ENCODE measurements around the gene LGALS3.

GRCh38 chr14:55103971-55104954 lies 24.8 kb upstream of the LGALS3 start:
- TF ChIP-seq TAF1 (conservative IDR thresholded peaks at IDR 0.05) (no peak), CTCF (IDR thresholded peaks at IDR 0.05; ENCODE audit: low read depth, low read length, missing input control) (no peak), EGR1 (IDR thresholded peaks at IDR 0.05; ENCODE audit: low read depth in 2 of 2) (no peak), RAD21 (IDR thresholded peaks at IDR 0.05) (no peak), ATF3 (IDR thresholded peaks at IDR 0.05) (no peak), RXRA (IDR thresholded peaks at IDR 0.05) (no peak), JUND (IDR thresholded peaks at IDR 0.05) (no peak), MAX (IDR thresholded peaks at IDR 0.05) (no peak), SP1 (IDR thresholded peaks at IDR 0.05) (no peak)
